T-helper 17 cell (primary cell): ENCODE measurements around the gene EML4. TPM values are rescaled to one million over a fixed set of nuclear protein-coding genes. Genes with fewer than 3 reads are reported as not detected.
"Not testable (repeated sequence)": the region's sequence is repeated elsewhere in the genome, so short reads cannot be mapped to it uniquely, and the experiment has no call there.

Experiments used
- ATAC-seq: fragments of 150-1000 bp; cut with Tn5 transposase; 2 replicates; pipeline ENCODE4 v1.10.0; 2021; ENCODE audit warnings: mild to moderate bottlenecking, moderate library complexity
- DNase-seq, 3 donors: peaks; one replicate each; pipeline versions ENCODE4 v3.0.0 to v3.0.0-alpha.2; 2020 to 2021
- H3K9me3 ChIP-seq: one replicate; pipeline ENCODE4 v1.7.0; 2013; ENCODE audit warnings: low read length, mild to moderate bottlenecking; ENCODE audit not compliant: control insufficient read depth, poor library complexity, severe bottlenecking
- H3K27ac Mint-ChIP-seq: one replicate; pipeline ENCODE4 v1.8.0; 2022; ENCODE audit warnings: mild to moderate bottlenecking, moderate library complexity, mixed read lengths
- H3K27me3 Mint-ChIP-seq: one replicate; pipeline ENCODE4 v1.8.0; 2022; ENCODE audit warnings: mixed read lengths
- H3K36me3 Mint-ChIP-seq: one replicate; pipeline ENCODE4 v1.8.0; 2022; ENCODE audit warnings: low read depth, mixed read lengths
- H3K4me1 Mint-ChIP-seq: one replicate; pipeline ENCODE4 v1.8.0; 2022; ENCODE audit warnings: mild to moderate bottlenecking, mixed read lengths
- H3K4me3 Mint-ChIP-seq: one replicate; pipeline ENCODE4 v1.8.0; 2022; ENCODE audit warnings: mild to moderate bottlenecking, moderate library complexity, mixed read lengths
- total RNA-seq, 4 donors: library from RNA in 2 of 4; stranded (reverse) in 2 of 4; gene quantifications; one replicate each; pipeline ENCODE4 v1.2.3 and lab custom pipeline; 2022 to 2026

EML4 gene
- total RNA-seq, 2 donors from 2014 or later = 292 to 348 TPM

- Mint-ChIP-seq H3K4me3 (peak overlapping the region; percentile 53), H3K27ac (peak overlapping the region; percentile 89), H3K4me1 (peaks cover 49% of the 10 kb centered on the region), H3K27me3 (no peaks in the 10 kb centered on the region), H3K36me3 (peaks cover 5% of the 10 kb centered on the region)
- ATAC-seq (peak; percentile 53), DNase-seq (no peak)
- H3K9me3 ChIP-seq = no peaks in the 10 kb centered on the region
Observed at GRCh38 chr2:42252464-42252863, 83.3 kb downstream of the EML4 start.

- Mint-ChIP-seq H3K27me3 (no peaks in the 10 kb centered on the region), H3K36me3 (peaks cover 5% of the 10 kb centered on the region), H3K4me1 (peaks cover 47% of the 10 kb centered on the region), H3K4me3 (peak overlapping the region; percentile 46), H3K27ac (peak overlapping the region; percentile 89)
- ATAC-seq = no peak
- no peaks in the 10 kb centered on the region for H3K9me3 ChIP-seq
- no peak for DNase-seq
Observed at GRCh38 chr2:42254186-42254895, 85.2 kb downstream of the EML4 start.

GRCh38 chr2:42256505-42256904 lies 87.4 kb downstream of the EML4 start:
- H3K4me1 Mint-ChIP-seq = peaks cover 34% of the 10 kb centered on the region
- peaks cover 5% of the 10 kb centered on the region for H3K36me3 Mint-ChIP-seq
- ATAC-seq (peak; percentile 31), DNase-seq (no peak)
- H3K9me3 ChIP-seq = no peaks in the 10 kb centered on the region
- peak overlapping the region; percentile 59 for H3K4me3 Mint-ChIP-seq
- peak overlapping the region; percentile 75 for H3K27ac Mint-ChIP-seq
- no peaks in the 10 kb centered on the region for H3K27me3 Mint-ChIP-seq

- Mint-ChIP-seq H3K36me3 (peaks cover 3% of the 10 kb centered on the region), H3K27ac (peak overlapping the region; percentile 53)
- ATAC-seq = no peak
Observed at GRCh38 chr2:42261518-42262195, 92.5 kb downstream of the EML4 start.

GRCh38 chr2:42266236-42266635 lies 97.1 kb downstream of the EML4 start:
- Mint-ChIP-seq H3K4me1 (peaks cover 11% of the 10 kb centered on the region), H3K27me3 (no peaks in the 10 kb centered on the region), H3K27ac (no peak overlapping the region), H3K36me3 (peaks cover 3% of the 10 kb centered on the region), H3K4me3 (no peak overlapping the region)
- DNase-seq (no peak), ATAC-seq (no peak)
- H3K9me3 ChIP-seq = no peaks in the 10 kb centered on the region

More at GRCh38 chr2:42261518-42262195, 92.5 kb downstream of the EML4 start:
- Mint-ChIP-seq H3K4me1 (peaks cover 5% of the 10 kb centered on the region), H3K4me3 (no peak overlapping the region), H3K27me3 (no peaks in the 10 kb centered on the region)
- no peak for DNase-seq
- H3K9me3 ChIP-seq = no peaks in the 10 kb centered on the region

GRCh38 chr2:42267530-42267929 lies 98.4 kb downstream of the EML4 start:
- H3K9me3 ChIP-seq = no peaks in the 10 kb centered on the region
- no peak for DNase-seq
- Mint-ChIP-seq H3K27me3 (no peaks in the 10 kb centered on the region), H3K4me1 (peaks cover 11% of the 10 kb centered on the region), H3K36me3 (no peaks in the 10 kb centered on the region), H3K27ac (peak overlapping the region; percentile 19), H3K4me3 (no peak overlapping the region)
- peak; percentile 56 for ATAC-seq

GRCh38 chr2:42268528-42269151 lies 99.5 kb downstream of the EML4 start:
- Mint-ChIP-seq H3K27ac (no peak overlapping the region), H3K27me3 (no peaks in the 10 kb centered on the region), H3K4me1 (peaks cover 14% of the 10 kb centered on the region), H3K36me3 (no peaks in the 10 kb centered on the region), H3K4me3 (no peak overlapping the region)
- no peak for DNase-seq
- H3K9me3 ChIP-seq = no peaks in the 10 kb centered on the region
- no peak for ATAC-seq

- ATAC-seq = no peak
Observed at GRCh38 chr2:42270757-42271156, 101.6 kb downstream of the EML4 start.

GRCh38 chr2:42271246-42271645 lies 102.1 kb downstream of the EML4 start:
- Mint-ChIP-seq H3K27ac (peak overlapping the region; percentile 53), H3K4me3 (peak overlapping the region; percentile 25), H3K4me1 (peaks cover 19% of the 10 kb centered on the region)
- not testable (repeated sequence) for ATAC-seq, DNase-seq, H3K36me3 Mint-ChIP-seq, H3K27me3 Mint-ChIP-seq, H3K9me3 ChIP-seq

More at GRCh38 chr2:42270757-42271156, 101.6 kb downstream of the EML4 start:
- Mint-ChIP-seq H3K27me3 (no peaks in the 10 kb centered on the region), H3K27ac (peak overlapping the region; percentile 53), H3K36me3 (no peaks in the 10 kb centered on the region), H3K4me3 (no peak overlapping the region), H3K4me1 (peaks cover 18% of the 10 kb centered on the region)
- no peak for DNase-seq
- H3K9me3 ChIP-seq = no peaks in the 10 kb centered on the region

- H3K36me3 Mint-ChIP-seq = no peaks in the 10 kb centered on the region
- no peaks in the 10 kb centered on the region for H3K9me3 ChIP-seq
- H3K27ac Mint-ChIP-seq = peak overlapping the region; percentile 79
Observed at GRCh38 chr2:42274863-42275262, 105.7 kb downstream of the EML4 start.

GRCh38 chr2:42281416-42282081 lies 112.4 kb downstream of the EML4 start:
- no peak for ATAC-seq
- DNase-seq = no peak
- no peaks in the 10 kb centered on the region for H3K9me3 ChIP-seq
- Mint-ChIP-seq H3K4me1 (peaks cover 18% of the 10 kb centered on the region), H3K27me3 (no peaks in the 10 kb centered on the region), H3K4me3 (peak overlapping the region; percentile 47), H3K27ac (peak overlapping the region; percentile 67), H3K36me3 (peaks cover 4% of the 10 kb centered on the region)

More at GRCh38 chr2:42274863-42275262, 105.7 kb downstream of the EML4 start:
- Mint-ChIP-seq H3K4me3 (no peak overlapping the region), H3K4me1 (peaks cover 15% of the 10 kb centered on the region), H3K27me3 (no peaks in the 10 kb centered on the region)
- DNase-seq (no peak), ATAC-seq (no peak)

- Mint-ChIP-seq H3K4me1 (peaks cover 25% of the 10 kb centered on the region), H3K27me3 (no peaks in the 10 kb centered on the region), H3K27ac (peak overlapping the region; percentile 9), H3K36me3 (peaks cover 4% of the 10 kb centered on the region), H3K4me3 (no peak overlapping the region)
- H3K9me3 ChIP-seq = no peaks in the 10 kb centered on the region
- DNase-seq (no peak), ATAC-seq (no peak)
Observed at GRCh38 chr2:42284019-42284418, 114.9 kb downstream of the EML4 start.
